ENCODE measurements around the gene HOXA3. TPM values are rescaled to one million over a fixed set of nuclear protein-coding genes. Genes with fewer than 3 reads are reported as not detected.
A peak's percentile ranks its signal among the peaks of the same experiment; 100 is the strongest.

HOXA3 gene
- total and polyA plus RNA-seq, 2 of the 13 experiments (the other 11 are each of a cell fraction or from before 2014, with no cell fraction given) = 2.9 to 4.6 TPM

DNA sequence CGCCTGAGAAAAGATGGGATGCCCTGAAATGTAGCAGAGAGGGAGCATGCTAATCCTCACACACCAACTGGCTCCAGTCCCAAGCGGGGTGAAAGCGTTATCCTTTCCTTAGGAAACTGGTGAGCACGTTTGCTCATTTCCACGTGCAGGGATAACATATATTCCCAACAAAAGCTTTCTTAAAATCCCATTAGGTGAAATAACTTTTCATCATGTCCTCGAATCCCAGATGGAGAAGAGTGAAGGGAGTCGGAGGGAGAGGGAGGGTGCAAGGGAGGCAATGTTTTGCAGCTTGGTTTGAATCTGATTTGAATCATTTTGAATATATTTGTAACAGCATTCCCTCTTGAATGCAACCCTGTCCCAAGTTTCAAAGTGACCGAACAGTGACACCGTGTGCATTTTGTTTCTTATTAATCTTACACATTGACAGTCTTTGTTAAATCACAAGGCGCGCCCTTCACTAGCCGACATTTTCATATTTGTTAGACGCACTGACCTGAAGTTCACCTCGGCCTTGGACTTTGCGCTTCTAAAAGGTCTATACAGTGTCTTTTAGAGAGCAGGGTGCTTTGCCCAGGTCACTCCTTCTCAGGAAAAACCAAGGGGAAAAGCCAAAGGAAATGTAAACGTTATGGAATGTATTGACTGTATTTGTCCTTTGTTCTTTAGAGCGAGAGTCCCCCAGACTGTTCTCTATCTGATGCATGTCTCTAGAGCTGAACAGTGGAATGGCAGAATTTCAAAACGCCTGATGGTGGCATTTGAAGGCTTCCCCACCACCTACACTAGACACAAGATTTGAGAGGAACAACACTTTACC, 18.8 kb downstream of the HOXA3 start (continued):
- TF ChIP-seq, protein P1, sequence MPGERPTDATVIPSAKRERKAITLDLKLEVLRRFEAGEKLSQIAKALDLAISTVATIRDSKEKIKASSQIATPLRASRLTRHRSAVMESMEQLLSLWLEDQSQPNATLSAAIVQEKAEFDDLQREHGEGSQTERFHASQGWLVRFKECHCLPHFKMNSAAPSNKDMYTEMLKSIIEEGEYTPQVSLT (CRISPR knock-in tag; IDR thresholded peaks at IDR 0.05; ENCODE audit: borderline replicate concordance, low read depth) = no peak

DNA sequence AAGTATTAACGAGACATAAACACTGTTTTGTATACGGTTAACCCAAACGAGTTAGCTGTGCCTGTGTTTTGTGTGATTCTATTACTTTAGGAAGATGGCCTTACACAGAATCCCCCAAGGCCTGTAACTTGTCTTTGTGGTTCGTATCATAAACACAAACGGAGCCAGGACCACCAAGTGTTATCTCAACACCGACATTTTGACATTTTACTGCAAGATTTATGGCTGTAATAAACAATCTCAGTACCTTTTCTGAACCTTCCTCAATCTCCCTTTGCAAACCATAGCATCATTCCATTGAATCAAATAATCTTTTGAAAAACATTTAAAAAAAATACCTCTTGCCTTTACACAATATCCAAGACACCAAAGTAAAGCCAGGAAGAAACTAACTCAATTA, 19.4 kb downstream of the HOXA3 start:
- H4K20me1 ChIP-seq (ENCODE audit: insufficient read depth, low read length) = no peaks in the 10 kb centered on the region
- peak overlapping the region; percentile 76 for H3K4me2 ChIP-seq (ENCODE audit: low read depth, low read length)
- H3K9ac ChIP-seq (ENCODE audit: insufficient read depth, low read depth, low read length) = 0 out of 2 replicates have a peak overlapping the region, but pooled peaks have one; percentile 34
- H3K79me2 ChIP-seq (ENCODE audit: insufficient read depth, low read length) = no peaks in the 10 kb centered on the region
- no peak for TF ChIP-seq ZNF180 (CRISPR knock-in tag; IDR thresholded peaks at IDR 0.05; ENCODE audit: borderline replicate concordance, low read depth)
- TF ChIP-seq, protein P2, sequence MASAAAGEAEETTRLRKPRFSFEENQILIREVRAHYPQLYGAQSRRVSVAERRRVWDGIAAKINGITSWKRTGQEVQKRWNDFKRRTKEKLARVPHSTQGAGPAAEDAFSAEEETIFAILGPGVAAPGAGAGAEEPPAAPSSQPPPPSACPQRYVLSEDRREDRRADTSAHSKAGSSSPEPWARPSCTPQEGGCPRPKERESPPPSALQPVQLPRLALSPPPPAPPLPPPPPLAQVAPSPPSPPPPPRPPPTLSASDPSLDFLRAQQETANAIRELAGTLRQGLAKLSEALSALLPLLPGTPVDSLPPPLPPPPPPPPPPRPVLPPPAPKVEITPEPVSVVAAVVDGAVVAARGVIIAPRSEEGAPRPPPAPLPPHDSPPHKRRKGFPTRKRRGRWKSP (CRISPR knock-in tag; IDR thresholded peaks at IDR 0.05) = 0 out of 2 replicates have a peak, but pooled peaks have one; percentile 0
- DNase-seq (ENCODE audit: low spot score) (no peak), ATAC-seq (no peak), FAIRE-seq (no peak)
- H3K27me3 ChIP-seq (ENCODE audit: control insufficient read depth in 1 of 2, insufficient read depth in 2 of 2, low read length in 2 of 2) = no peaks in the 10 kb centered on the region
- 93% methylated on average over 6 of the region's 6 CpGs for WGBS (ENCODE audit: low lambda C conversion rate)
- H2AFZ ChIP-seq (ENCODE audit: low read length) = no peak overlapping the region
- intact Hi-C loops (cut with micrococcal nuclease; ENCODE audit: unreplicated experiment) = loop anchor here (5.0 kb wide), 1 partner anchor 166 kb away; no protein-coding TSS in a partner anchor
- in situ Hi-C loops (cut with HindIII; ENCODE audit: extremely low pct_ligation_motif_present, low pct_unique_long_range_greater_than_20kb) = no loop called here
- BruUV-seq (replicated peaks) = no TSS peak
- H3K9me3 ChIP-seq (ENCODE audit: low read length) = no peaks in the 10 kb centered on the region
- no peaks in the 10 kb centered on the region for H3K36me3 ChIP-seq (replicated peaks in 1 of 2; ENCODE audit: control insufficient read depth in 1 of 2, insufficient read depth in 2 of 2, low read length in 2 of 2)
- peak overlapping the region; percentile 67 for H3K27ac ChIP-seq (ENCODE audit: extremely low read length, insufficient read depth, low read length)
- peaks cover 80% of the 10 kb centered on the region for H3K4me1 ChIP-seq (ENCODE audit: insufficient read depth, low read length)
- H3K4me3 ChIP-seq (replicated peaks in 1 of 3; ENCODE audit: insufficient read depth in 1 of 3, low read depth in 2 of 3, low read length in 3 of 3) = 0 out of 6 replicates have a peak overlapping the region, but pooled peaks of 2 of the 3 experiments have one; percentile 22 to 24
- POLR2A ChIA-PET = interaction anchor here (1.0 to 5.0 kb wide), 3 partner anchors 9 to 12 kb away, joined by 3 to 118 read pairs (median 10); no protein-coding TSS in a partner anchor
- CTCF ChIA-PET (ENCODE audit: low intra/inter-chr PET ratio, low total read pairs) = no interaction called here

Data from HepG2 (cell line).